ENCODE data around the gene TRMT1L. TPM values are rescaled to one million over a fixed set of nuclear protein-coding genes. Genes with fewer than 3 reads are reported as not detected.

TRMT1L gene
- total RNA-seq, 1 experiment from 2014 or later, result 24.3 TPM

DNA sequence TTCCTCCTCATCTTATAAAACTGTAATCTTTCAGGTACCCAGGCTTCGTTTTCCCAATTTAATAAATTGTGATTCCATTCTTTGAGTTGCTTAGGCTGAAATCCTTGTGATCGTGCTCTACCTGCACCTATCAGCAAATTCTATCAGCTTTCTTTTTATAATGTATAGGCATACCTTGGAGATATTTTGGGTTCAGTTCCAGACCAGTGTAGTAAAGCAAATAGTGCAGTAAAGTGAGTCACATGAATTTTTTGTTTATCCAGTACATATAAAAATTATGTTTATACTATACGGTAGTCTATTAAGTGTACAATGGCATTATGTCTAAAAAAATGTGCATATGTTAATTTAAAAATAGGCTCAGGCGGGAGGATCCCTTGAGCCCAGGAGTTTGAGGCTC, 5.7 kb upstream of the TRMT1L start:
- DNase-seq (ENCODE audit: low spot score), result no peak
- ChIA-PET CTCF (no interaction called here), POLR2A (ENCODE audit: low non-redundant PET) (no interaction called here)
- no peak overlapping the region for H3K4me3 ChIP-seq (ENCODE audit: low read depth, low read length, poor library complexity, severe bottlenecking)
- H3K9me3 ChIP-seq (ENCODE audit: low read depth, low read length, poor library complexity, severe bottlenecking), result no peaks in the 10 kb centered on the region
- no peaks in the 10 kb centered on the region for H3K36me3 ChIP-seq (ENCODE audit: insufficient read depth, low read length, poor library complexity, severe bottlenecking)
- intact Hi-C loops (cut with micrococcal nuclease; ENCODE audit: unreplicated experiment), result no loop called here
- TF ChIP-seq EZH2 (IDR thresholded peaks at IDR 0.05; ENCODE audit: borderline replicate concordance, low read depth, low read length, poor library complexity, severe bottlenecking) (no peak), CTCF (conservative IDR thresholded peaks at IDR 0.05; ENCODE audit: low read depth, low read length) (no peak)
- no peaks in the 10 kb centered on the region for H3K27me3 ChIP-seq (replicated peaks; ENCODE audit: insufficient read depth, low read depth, low read length, poor library complexity)
- BruUV-seq (replicated peaks), result no TSS peak
- no peaks in the 10 kb centered on the region for H3K4me1 ChIP-seq (ENCODE audit: insufficient read depth, low read length, poor library complexity, severe bottlenecking)
- H3K27ac ChIP-seq (ENCODE audit: low read depth, low read length, poor library complexity, severe bottlenecking), result no peak overlapping the region

- BruUV-seq (replicated peaks), result no TSS peak
- intact Hi-C loops (cut with micrococcal nuclease; ENCODE audit: unreplicated experiment), result loop anchor here (5.0 kb wide), 2 partner anchors 113 to 188 kb away; partner anchors contain the start of genes NIBAN1 and RNF2
- CTCF ChIA-PET, result no interaction called here
Observed at GRCh38 chr1:185159966-185160365, 3.2 kb upstream of the TRMT1L start.

GRCh38 chr1:185158800-185159199, 2.0 kb upstream of the TRMT1L start:
- Histone ChIP-seq H3K27ac (ENCODE audit: low read depth, low read length, poor library complexity, severe bottlenecking) (no peak overlapping the region), H3K4me1 (ENCODE audit: insufficient read depth, low read length, poor library complexity, severe bottlenecking) (peaks cover 13% of the 10 kb centered on the region), H3K27me3 (replicated peaks; ENCODE audit: insufficient read depth, low read depth, low read length, poor library complexity) (no peaks in the 10 kb centered on the region), H3K36me3 (ENCODE audit: insufficient read depth, low read length, poor library complexity, severe bottlenecking) (no peaks in the 10 kb centered on the region), H3K4me3 (ENCODE audit: low read depth, low read length, poor library complexity, severe bottlenecking) (no peak overlapping the region), H3K9me3 (ENCODE audit: low read depth, low read length, poor library complexity, severe bottlenecking) (no peaks in the 10 kb centered on the region)
- BruUV-seq (replicated peaks), result no TSS peak
- CTCF ChIA-PET, result no interaction called here
- TF ChIP-seq CTCF (conservative IDR thresholded peaks at IDR 0.05; ENCODE audit: low read depth, low read length) (no peak), EZH2 (IDR thresholded peaks at IDR 0.05; ENCODE audit: borderline replicate concordance, low read depth, low read length, poor library complexity, severe bottlenecking) (no peak)
- intact Hi-C loops (cut with micrococcal nuclease; ENCODE audit: unreplicated experiment), result loop anchor here (5.0 kb wide), 2 partner anchors 111 to 186 kb away; partner anchors contain the start of genes NIBAN1 and RNF2
- POLR2A ChIA-PET (ENCODE audit: low non-redundant PET), result interaction anchor here (0.6 kb wide), 2 partner anchors 18 to 105 kb away, joined by 7 to 15 read pairs; no protein-coding TSS in a partner anchor
- no peak for DNase-seq (ENCODE audit: low spot score)

More at GRCh38 chr1:185159966-185160365, 3.2 kb upstream of the TRMT1L start:
- POLR2A ChIA-PET (ENCODE audit: low non-redundant PET), result no interaction called here
- no peaks in the 10 kb centered on the region for H3K9me3 ChIP-seq (ENCODE audit: low read depth, low read length, poor library complexity, severe bottlenecking)
- peaks cover 8% of the 10 kb centered on the region for H3K4me1 ChIP-seq (ENCODE audit: insufficient read depth, low read length, poor library complexity, severe bottlenecking)
- no peak for DNase-seq (ENCODE audit: low spot score)
- no peak overlapping the region for H3K4me3 ChIP-seq (ENCODE audit: low read depth, low read length, poor library complexity, severe bottlenecking)
- no peaks in the 10 kb centered on the region for H3K36me3 ChIP-seq (ENCODE audit: insufficient read depth, low read length, poor library complexity, severe bottlenecking)
- no peak overlapping the region for H3K27ac ChIP-seq (ENCODE audit: low read depth, low read length, poor library complexity, severe bottlenecking)
- H3K27me3 ChIP-seq (replicated peaks; ENCODE audit: insufficient read depth, low read depth, low read length, poor library complexity), result no peaks in the 10 kb centered on the region
- TF ChIP-seq CTCF (conservative IDR thresholded peaks at IDR 0.05; ENCODE audit: low read depth, low read length) (no peak), EZH2 (IDR thresholded peaks at IDR 0.05; ENCODE audit: borderline replicate concordance, low read depth, low read length, poor library complexity, severe bottlenecking) (no peak)

All from A673 (cell line).